NCI-H2196 treated with DMSO at 0.1 percent for 48 hours (cell line): Measurements from ENCODE around the gene SLC52A3.
"Not testable (repeated sequence)": the region's sequence is repeated elsewhere in the genome, so short reads cannot be mapped to it uniquely, and the experiment has no call there.

Experiments
- DNase-seq: peaks from one replicate; lab custom pipeline; 2025; ENCODE audit not compliant: unreplicated experiment; lab: John Stamatoyannopoulos, UW

The SLC52A3 gene

GRCh38 chr20:730005-730404 is 38.3 kb downstream of the SLC52A3 start:
- no peak for DNase-seq

- peak; percentile 23 for DNase-seq
Measured at GRCh38 chr20:728256-728944, 39.9 kb downstream of the SLC52A3 start.

- DNase-seq, result no peak
Measured at GRCh38 chr20:726160-726559, 42.1 kb downstream of the SLC52A3 start.

GRCh38 chr20:725491-725890 is 42.8 kb downstream of the SLC52A3 start:
- no peak for DNase-seq

GRCh38 chr20:724797-725196 is 43.5 kb downstream of the SLC52A3 start:
- not testable (repeated sequence) for DNase-seq

GRCh38 chr20:723756-724155 is 44.5 kb downstream of the SLC52A3 start:
- peak; percentile 68 for DNase-seq

GRCh38 chr20:722822-723644 is 45.3 kb downstream of the SLC52A3 start:
- DNase-seq, result no peak

GRCh38 chr20:721876-722275 is 46.4 kb downstream of the SLC52A3 start:
- DNase-seq, result no peak

- DNase-seq, result no peak
Measured at GRCh38 chr20:719816-720215, 48.5 kb downstream of the SLC52A3 start.

- no peak for DNase-seq
Measured at GRCh38 chr20:719068-719467, 49.2 kb downstream of the SLC52A3 start.

- DNase-seq, result no peak
Measured at GRCh38 chr20:717832-718231, 50.5 kb downstream of the SLC52A3 start.

GRCh38 chr20:717271-717670 is 51.0 kb downstream of the SLC52A3 start:
- DNase-seq, result no peak

- DNase-seq, result no peak
Measured at GRCh38 chr20:714453-714852, 53.8 kb downstream of the SLC52A3 start.

- no peak for DNase-seq
Measured at GRCh38 chr20:711576-711975, 56.7 kb downstream of the SLC52A3 start.

- DNase-seq, result no peak
Measured at GRCh38 chr20:710780-711450, 57.4 kb downstream of the SLC52A3 start.
